GM19372 (cell line): ENCODE data around the gene OR4B1.

Experiments
- ATAC-seq: cut with Tn5 transposase; IDR thresholded peaks from one replicate; pipeline ENCODE4 v1.9.1; 2021; ENCODE audit warnings: mild to moderate bottlenecking, low read depth, moderate library complexity; ENCODE audit not compliant: unreplicated experiment

OR4B1 gene

DNA sequence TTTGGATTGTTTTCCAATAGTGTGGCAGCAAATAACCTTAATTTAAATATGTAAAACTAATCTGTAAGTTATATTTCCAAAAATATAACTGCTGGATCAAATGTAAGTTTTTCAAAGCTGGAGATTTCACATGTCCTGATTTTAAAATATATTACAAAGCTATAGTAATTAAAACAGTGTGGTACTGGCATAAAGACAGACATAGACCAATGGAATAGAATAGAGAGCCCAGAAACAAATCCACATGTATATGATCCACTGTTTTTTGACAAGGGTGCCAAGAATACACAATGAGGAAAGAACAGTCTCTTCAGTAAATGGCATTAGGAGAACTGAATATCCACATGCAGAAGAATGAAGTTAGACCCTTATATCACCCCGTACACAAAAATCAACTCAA lies 32.3 kb downstream of the OR4B1 start:
- no peak for ATAC-seq

DNA sequence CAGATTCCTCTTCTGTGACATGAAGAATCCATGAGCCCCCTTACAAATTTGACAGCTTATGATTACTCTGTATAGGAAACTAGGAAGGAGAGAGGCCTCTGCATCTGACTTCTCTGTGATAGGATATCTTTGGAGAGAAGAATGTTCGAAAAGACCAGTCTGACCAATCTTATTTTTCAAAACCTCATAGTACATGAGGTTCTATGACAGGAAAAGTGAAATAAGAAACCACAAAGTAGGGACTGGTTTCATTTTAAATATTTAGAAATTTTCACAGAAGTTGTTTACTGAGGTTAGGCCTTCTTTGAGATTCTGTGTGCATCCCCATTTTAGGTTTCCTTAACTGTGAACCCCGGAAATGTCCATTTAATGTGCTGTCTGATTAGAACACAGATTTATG lies 45.0 kb downstream of the OR4B1 start:
- ATAC-seq = no peak

DNA sequence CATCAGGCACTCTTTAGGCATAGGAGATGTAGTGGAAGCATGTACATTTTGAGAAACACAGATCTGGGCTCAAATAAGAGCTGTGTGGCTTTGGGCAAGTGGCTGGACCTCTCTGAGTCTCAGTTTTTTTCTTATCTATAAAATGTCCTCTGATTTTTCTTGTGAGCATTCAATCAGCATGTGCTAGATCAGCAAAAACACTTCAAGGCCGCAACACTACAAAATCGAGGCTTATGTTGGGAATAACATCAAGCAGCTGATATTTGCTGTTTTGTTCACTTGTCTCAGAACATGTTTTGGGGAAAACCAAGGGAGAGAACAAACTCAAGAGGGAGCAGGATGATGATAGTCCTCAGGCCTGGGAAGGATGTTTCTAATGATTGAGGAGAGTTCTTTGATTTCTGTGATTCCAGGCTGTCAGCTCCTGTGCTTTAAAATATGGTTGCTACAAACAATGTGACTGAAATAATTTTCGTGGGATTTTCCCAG lies 46.9 kb downstream of the OR4B1 start, which contains the start of gene OR4X1:
Gene OR4X1, plus strand, starts transcription at position 439 of the 489 bp plus-strand sequence. Its CDS starts 0 bp downstream, at position 439.
- no peak for ATAC-seq
